HEK293T (cell line): ENCODE measurements around the gene TRANK1.

Source experiments
- CTCF ChIA-PET: fragments of 350-600 bp; formaldehyde crosslinking; extraction: SDS; loops from one replicate; lab custom pipeline; 2021; ENCODE audit warnings: antibody characterized with exemption, inconsistent platforms; lab: Yijun Ruan, JAX
- POLR2A ChIA-PET: fragments of 350-600 bp; formaldehyde crosslinking; extraction: SDS; loops from one replicate; lab custom pipeline; 2020; ENCODE audit warnings: antibody characterized with exemption, inconsistent platforms; lab: Yijun Ruan, JAX
- DNase-seq: peaks from one replicate; pipeline ENCODE4 v3.0.0; 2012; ENCODE audit warnings: mixed read lengths; ENCODE audit errors: extremely low spot score
- ARNT ChIP-seq: fragments of 450-650 bp; IDR thresholded peaks from 2 replicates; pipeline ENCODE4 v1.6.1; 2017; ENCODE audit warnings: mild to moderate bottlenecking
- BHLHE40 ChIP-seq: fragments of 450-650 bp; IDR thresholded peaks from 2 replicates; pipeline ENCODE4 v1.6.1; 2016; ENCODE audit warnings: mild to moderate bottlenecking, moderate library complexity, borderline replicate concordance
- CTBP1 ChIP-seq: fragments of 450-650 bp; IDR thresholded peaks from 2 replicates; pipeline ENCODE4 v1.6.1; 2016; ENCODE audit warnings: borderline replicate concordance
- ELF4 ChIP-seq: fragments of 450-650 bp; IDR thresholded peaks from 2 replicates; pipeline ENCODE4 v1.6.1; 2017; ENCODE audit warnings: antibody characterized with exemption
- FOXA1 ChIP-seq: fragments of 450-650 bp; IDR thresholded peaks from 2 replicates; pipeline ENCODE4 v1.6.1; 2016; ENCODE audit warnings: mild to moderate bottlenecking
- FOXK2 ChIP-seq: fragments of 450-650 bp; IDR thresholded peaks from 2 replicates; pipeline ENCODE4 v1.6.1; 2016; ENCODE audit warnings: mild to moderate bottlenecking
- FOXM1 ChIP-seq: fragments of 450-650 bp; IDR thresholded peaks from 2 replicates; pipeline ENCODE4 v1.6.1; 2017; ENCODE audit warnings: mild to moderate bottlenecking, borderline replicate concordance
- HDGF ChIP-seq: fragments of 450-650 bp; IDR thresholded peaks from 2 replicates; pipeline ENCODE4 v1.6.1; 2017; ENCODE audit warnings: antibody characterized with exemption, borderline replicate concordance
- L3MBTL2 ChIP-seq: fragments of 450-650 bp; conservative IDR thresholded peaks from 2 replicates; pipeline ENCODE4 v1.6.1; 2016; ENCODE audit warnings: mild to moderate bottlenecking
- LEF1 ChIP-seq: fragments of 450-650 bp; IDR thresholded peaks from 2 replicates; pipeline ENCODE4 v1.6.1; 2017; ENCODE audit warnings: mild to moderate bottlenecking, borderline replicate concordance
- NFRKB ChIP-seq: fragments of 450-650 bp; IDR thresholded peaks from 2 replicates; pipeline ENCODE4 v1.6.1; 2016; ENCODE audit warnings: mild to moderate bottlenecking, moderate library complexity
- SP1 ChIP-seq: fragments of 450-650 bp; IDR thresholded peaks from 2 replicates; pipeline ENCODE4 v1.6.1; 2017
- SUZ12 ChIP-seq: fragments of 450-650 bp; IDR thresholded peaks from 2 replicates; pipeline ENCODE4 v1.6.1; 2016; ENCODE audit warnings: mild to moderate bottlenecking
- TARDBP ChIP-seq: fragments of 450-650 bp; IDR thresholded peaks from 2 replicates; pipeline ENCODE4 v1.6.1; 2016
- ZNF384 ChIP-seq: fragments of 450-650 bp; IDR thresholded peaks from 2 replicates; pipeline ENCODE4 v1.6.1; 2016
- TF ChIP-seq, protein P1 (sequence below): fragments of 450-650 bp; IDR thresholded peaks from 2 replicates; pipeline ENCODE4 v1.6.1; 2016

The TRANK1 gene

DNA sequence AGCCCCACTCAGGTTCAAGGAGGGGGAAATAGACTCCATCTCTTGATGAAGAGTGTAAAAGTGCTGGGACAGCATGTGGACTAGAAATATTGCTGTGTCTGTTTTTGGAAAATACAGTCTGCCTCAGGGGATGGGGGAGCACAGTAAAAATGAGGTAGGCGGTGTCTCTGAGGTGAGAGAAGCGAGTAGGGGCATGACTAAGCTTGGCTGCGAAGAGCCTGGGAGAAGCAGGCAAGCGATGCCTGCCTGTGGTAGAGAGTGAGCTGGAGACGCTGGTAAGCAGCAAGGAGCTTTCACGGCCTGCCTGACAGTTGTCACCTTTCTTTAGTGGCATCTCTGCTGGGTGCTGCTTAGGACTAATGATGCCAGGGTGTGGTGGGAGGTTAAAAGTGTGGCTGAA is 131.5 kb downstream of the TRANK1 start:
- TF ChIP-seq, protein P1, sequence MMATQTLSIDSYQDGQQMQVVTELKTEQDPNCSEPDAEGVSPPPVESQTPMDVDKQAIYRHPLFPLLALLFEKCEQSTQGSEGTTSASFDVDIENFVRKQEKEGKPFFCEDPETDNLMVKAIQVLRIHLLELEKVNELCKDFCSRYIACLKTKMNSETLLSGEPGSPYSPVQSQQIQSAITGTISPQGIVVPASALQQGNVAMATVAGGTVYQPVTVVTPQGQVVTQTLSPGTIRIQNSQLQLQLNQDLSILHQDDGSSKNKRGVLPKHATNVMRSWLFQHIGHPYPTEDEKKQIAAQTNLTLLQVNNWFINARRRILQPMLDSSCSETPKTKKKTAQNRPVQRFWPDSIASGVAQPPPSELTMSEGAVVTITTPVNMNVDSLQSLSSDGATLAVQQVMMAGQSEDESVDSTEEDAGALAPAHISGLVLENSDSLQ = no peak
- TF ChIP-seq FOXA1 (no peak), ARNT (no peak), FOXM1 (no peak), SUZ12 (no peak), NFRKB (no peak), FOXK2 (no peak), HDGF (no peak), LEF1 (no peak), SP1 (no peak), TARDBP (no peak), ELF4 (no peak), L3MBTL2 (no peak), BHLHE40 (no peak), ZNF384 (no peak), CTBP1 (no peak)
- no peak for DNase-seq
- POLR2A ChIA-PET = no interaction called here
- CTCF ChIA-PET = no interaction called here

DNA sequence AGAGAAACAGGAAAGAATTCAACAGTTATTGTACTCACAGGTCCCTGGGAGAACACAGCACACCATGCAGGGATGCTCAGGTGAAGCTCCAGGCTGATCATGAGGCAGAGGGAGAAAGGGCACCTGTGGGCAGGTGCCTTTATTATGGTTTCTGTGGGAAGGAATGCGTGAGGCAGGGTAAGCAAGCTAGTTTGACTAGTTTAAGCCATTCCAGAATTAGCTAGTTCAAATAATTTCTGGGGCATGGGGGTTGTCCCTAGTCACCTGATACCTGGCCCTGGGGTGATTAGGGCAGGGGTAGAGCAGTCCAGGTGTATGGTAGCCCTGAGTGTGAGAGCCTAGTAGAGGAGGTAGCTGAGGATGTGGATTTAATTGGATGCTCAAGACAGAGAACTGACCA is 132.6 kb downstream of the TRANK1 start:
- CTCF ChIA-PET = no interaction called here
- POLR2A ChIA-PET = no interaction called here
- TF ChIP-seq BHLHE40 (no peak), LEF1 (no peak), L3MBTL2 (no peak), NFRKB (no peak)
- DNase-seq = no peak

DNA sequence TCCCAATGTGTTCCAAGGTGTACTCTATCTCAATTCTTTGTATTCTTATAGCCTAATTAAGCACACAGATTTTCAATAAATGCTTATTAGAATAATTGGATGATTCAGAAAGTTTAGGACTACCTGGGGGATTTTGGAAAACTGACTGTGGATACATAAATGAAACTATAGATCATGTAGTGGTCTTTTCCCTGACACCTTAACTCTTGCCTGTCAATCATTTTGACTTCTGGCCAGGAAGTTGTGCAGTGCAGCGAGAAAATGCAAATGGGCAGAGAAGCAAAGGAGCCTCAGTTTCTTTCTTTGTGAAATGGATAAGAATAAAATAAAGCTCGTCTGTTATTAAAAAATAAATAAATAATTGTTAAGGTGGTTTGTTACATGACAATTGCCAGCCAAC is 133.1 kb downstream of the TRANK1 start:
- ChIA-PET CTCF (interaction anchor here (0.6 kb wide), 1 partner anchor 125 kb away, joined by 6 read pairs; no protein-coding TSS in a partner anchor), POLR2A (no interaction called here)
- no peak for DNase-seq
- no peak for TF ChIP-seq ELF4
- TF ChIP-seq, protein P1 = peak; percentile 62

DNA sequence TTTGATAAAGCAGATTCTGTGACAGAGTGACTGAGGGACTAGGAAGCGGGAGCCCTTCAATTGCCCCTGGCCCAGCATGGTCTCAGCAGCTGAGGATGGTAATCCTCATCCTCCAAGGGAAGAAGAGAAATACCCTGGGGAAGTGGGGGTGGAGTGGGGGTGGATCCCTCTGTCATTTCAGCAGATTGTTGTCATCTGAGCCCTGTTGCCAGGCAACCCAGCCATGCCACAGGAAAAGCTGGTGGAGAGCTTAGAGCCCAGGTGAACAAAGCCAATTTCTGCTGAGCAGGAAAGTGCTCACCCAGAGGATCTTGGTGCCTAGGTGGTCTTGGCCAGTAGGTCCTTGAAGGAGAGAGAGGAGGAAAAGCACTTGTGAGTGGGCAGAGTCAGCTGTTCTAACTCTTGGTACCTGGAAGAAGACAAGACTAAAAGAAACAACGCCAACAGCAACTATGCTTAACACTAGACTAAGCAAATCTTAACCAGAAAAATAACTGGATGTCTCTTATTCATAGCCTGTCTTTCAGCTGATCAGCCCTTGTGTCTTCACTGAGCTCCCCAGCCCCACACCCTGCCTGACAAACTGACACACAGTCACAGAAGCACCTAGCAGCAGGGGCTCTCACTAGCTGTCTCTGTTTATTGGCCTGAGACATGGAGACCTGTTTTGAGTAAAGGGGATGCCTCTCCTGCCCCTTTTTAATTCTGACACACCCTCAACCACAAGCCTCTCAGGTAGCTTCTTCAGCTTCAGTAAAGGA is 140.4 kb downstream of the TRANK1 start:
- DNase-seq = no peak
- CTCF ChIA-PET = no interaction called here
- TF ChIP-seq L3MBTL2 = no peak
- no peak for TF ChIP-seq FOXK2
- no peak for TF ChIP-seq SUZ12
- POLR2A ChIA-PET = interaction anchor here (0.5 kb wide), 1 partner anchor 53 kb away, joined by 3 read pairs; no protein-coding TSS in a partner anchor

DNA sequence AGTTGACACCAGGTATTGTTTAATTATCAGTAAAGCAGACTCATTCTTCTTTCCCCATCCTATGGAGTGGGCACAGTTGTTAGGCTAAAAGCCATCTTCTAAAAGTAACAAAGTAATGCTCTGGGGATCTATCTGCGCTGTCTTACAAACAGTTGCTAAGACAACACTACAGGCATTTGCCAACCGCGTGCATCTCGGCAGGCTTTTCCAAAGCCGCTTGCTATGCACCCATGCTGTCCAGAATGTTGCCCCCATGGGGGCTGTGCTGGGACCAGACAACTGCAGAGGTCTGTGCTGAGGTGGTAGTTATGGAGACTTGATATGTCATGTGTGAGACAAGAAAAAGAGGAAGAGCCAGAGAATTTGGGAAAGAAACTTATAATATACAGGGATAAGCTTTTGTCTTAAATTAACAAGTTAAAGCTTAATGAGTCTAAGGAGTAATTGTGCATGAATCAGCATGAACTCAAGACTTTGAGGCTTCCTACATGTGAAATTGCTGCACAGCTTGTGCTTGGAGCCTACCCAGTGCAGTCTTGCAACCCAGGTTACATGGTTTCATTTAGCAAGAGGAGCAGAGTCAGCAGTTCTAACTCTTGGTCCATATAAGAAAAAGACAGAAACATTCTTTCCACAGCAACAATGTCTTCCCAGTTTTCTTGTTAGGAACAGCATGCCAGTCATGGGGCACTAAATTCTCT is 141.6 kb downstream of the TRANK1 start:
- no peak for DNase-seq
- ChIA-PET CTCF (no interaction called here), POLR2A (no interaction called here)
- no peak for TF ChIP-seq SUZ12
- TF ChIP-seq FOXA1 = no peak
- no peak for TF ChIP-seq ELF4
- TF ChIP-seq SP1 = no peak
- no peak for TF ChIP-seq NFRKB
- TF ChIP-seq, protein P1 = no peak
- no peak for TF ChIP-seq L3MBTL2
- no peak for TF ChIP-seq CTBP1
- TF ChIP-seq LEF1 = no peak
- no peak for TF ChIP-seq FOXM1
- no peak for TF ChIP-seq FOXK2

DNA sequence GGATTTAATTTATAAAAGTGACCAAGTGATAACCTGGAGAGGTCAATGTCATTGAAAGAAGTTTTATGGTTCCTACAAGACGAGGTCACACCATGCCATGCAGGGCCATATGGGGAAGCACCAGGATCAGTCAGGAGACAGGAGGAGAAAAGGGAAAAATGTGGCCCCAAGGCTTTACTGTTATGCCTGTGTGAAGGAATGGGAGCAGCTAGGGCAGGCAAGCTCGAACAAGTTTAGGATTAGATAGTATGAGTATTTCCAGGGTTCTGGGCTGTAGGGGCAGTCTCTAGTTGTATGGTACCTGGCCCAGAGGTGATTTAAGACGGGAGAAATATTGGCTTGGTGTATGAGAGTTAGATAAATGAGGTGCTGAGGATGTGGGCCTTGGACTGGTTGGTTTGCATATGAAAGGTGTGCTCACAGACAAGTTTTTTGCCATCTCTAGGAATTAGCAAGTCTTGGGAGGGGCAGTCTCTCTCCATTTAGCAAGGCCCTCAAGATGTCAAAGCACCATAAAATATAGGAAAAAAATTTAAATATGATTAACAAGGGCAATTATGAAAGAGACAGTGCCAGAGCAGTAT is 144.2 kb downstream of the TRANK1 start:
- DNase-seq = no peak
- ChIA-PET POLR2A (no interaction called here), CTCF (no interaction called here)
- TF ChIP-seq FOXM1 (no peak), ELF4 (no peak), SP1 (no peak), SUZ12 (no peak), NFRKB (no peak), CTBP1 (no peak), HDGF (no peak), ZNF384 (no peak), L3MBTL2 (no peak), FOXK2 (no peak), TARDBP (no peak), LEF1 (no peak)
- TF ChIP-seq, protein P1 = no peak
